Activated gamma-delta T cell treated with anti-CD3 and anti-CD28 coated beads, Interleukin-2, amount 50 U/mL, for 16 hours (primary cell): Measurements from ENCODE around the gene ATP1B2.
A peak's percentile ranks its signal among the peaks of the same experiment; 100 is the strongest.
"Not testable (repeated sequence)": the region's sequence is repeated elsewhere in the genome, so short reads cannot be mapped to it uniquely, and the experiment has no call there.

Experiments
- DNase-seq: peaks from one replicate; pipeline ENCODE4 v3.0.0-alpha.2; 2020; ENCODE audit warnings: low read depth

Gene ATP1B2

DNA sequence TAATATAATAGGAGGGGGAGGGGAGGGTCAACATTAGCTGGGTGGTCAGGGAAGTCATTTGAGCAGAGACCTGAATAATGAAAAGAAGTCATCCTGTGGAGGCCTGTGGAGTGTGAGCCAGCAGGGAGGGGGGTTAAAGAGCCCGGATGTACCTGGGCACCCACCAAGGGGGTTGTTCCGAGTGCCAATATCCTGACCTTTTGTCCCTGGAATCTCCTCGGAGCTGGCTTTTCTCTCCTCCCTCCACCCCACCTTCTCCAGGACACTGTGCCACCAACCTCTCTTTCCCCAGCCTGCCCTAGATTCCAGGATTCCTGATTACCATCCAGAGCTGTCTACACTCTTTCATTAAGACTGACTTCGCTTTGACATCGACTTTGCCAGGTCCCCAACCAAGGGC is 14.6 kb upstream of the ATP1B2 start:
- no peak for DNase-seq

DNA sequence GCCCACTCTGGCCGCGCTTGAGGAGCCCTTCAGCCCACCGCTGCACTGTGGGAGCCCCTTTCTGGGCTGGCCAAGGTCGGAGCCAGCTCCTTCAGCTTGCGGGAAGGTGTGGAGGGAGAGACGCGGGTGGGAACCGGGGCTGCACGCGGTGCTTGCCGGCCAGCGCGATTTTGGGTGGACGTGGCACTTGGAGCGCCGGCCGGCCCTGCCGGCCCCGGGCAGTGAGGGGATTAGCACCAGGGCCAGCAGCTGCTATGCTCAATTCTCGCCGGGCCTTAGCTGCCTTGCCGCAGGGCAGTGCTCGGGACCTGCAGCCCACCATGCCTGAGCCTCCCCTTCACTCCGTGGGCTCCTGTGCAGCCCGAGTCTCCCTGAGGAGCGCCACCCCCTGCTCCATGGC is 9.9 kb upstream of the ATP1B2 start:
- no peak for DNase-seq

DNA sequence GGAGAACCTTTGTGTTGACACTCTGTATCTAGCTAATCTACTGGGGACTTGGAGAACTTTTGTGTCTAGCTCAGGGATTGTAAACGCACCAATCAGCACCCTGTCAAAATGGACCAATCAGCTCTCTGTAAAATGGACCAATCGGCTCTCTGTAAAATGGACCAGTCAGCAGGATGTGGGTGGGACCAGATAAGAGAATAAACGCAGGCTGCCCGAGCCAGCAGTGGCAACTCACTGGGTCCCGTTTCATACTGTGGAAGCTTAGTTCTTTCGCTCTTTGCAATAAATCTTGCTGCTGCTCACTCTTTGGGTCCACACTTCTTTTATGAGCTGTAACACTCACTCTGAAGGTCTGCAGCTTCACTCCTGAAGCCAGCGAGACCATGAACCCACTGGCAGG is 9.1 kb upstream of the ATP1B2 start:
- not testable (repeated sequence) for DNase-seq

DNA sequence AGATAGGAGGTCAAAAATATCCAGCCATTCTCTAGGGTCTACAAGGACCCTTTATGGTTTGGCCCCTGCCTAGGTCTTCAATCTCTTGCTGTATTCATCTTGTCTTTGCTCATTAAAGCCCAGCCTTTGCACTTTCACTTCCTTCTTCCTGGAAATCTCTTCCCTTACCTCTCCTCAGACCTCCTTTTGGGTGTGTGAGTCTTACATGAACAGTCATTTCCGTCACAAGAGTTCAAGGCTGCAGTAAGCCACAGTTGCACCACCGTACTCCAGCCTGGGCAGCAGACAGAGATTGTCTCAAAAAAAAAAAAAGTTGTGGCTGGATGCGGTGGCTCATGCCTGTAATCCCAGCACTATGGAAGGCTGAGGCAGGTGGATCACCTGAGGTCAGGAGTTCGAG is 6.0 kb upstream of the ATP1B2 start:
- no peak for DNase-seq

DNA sequence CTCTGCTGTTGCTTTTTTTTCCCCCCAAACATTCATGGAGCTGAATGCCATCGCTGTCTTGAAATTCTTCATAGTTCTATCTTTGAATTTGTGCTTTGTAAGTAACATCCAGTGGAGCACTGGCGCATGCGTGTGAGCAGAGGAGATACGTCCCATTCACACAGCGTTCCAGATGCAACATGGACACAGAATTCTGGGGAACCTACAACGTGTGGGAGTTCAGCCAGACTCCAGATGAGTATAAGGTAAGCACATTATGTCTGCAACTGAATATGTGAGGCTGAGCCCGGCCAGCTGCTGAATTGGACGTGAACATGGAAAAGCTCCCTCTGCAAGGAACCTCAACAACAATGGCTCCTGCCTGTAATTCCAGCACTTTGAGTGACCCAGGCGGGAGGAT is 4.3 kb upstream of the ATP1B2 start:
- no peak for DNase-seq

DNA sequence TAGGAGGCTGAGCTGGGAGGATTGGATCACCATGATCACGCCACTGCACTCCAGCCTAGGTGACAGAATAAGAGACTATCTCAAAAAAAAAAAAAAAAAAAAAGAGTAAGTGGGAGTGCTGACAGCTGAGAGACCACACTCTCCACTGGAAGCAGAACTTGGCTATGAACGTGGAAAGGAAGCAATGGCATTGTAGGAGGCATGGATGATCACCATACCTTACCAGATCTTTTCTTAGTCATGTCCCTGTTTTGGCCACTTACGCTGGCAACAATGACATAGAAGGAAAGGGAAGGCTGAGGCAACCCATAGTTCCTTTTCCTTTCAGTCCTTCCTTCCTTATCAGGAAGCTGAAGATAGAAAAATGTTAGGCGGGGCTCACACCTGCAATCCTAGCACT is 3.7 kb upstream of the ATP1B2 start:
- DNase-seq, result no peak

DNA sequence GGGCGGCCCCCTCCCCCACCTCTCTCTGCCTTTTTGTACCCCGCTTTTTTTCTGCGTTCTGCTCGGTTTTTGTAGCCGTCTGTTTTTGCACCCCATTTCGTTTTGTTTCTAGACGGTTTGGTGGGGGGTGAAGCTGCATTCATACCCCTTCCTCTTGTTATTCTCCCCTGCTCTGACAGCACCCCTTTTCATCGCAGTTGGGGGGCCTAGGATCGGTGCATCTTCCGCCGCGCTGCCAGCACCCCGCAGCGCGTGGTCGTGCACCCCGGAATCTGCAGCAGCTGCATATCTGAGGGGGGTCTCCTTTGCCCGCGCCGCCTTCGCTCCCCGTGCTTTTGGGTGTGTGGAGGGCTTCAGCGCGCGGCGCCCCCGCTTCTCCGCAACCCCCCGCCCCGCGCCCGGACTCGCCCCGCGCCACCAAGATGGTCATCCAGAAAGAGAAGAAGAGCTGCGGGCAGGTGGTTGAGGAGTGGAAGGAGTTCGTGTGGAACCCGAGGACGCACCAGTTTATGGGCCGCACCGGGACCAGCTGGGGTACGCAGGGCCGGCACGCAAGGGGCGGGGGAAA is 455 bp downstream of the ATP1B2 start:
- DNase-seq, result no peak

DNA sequence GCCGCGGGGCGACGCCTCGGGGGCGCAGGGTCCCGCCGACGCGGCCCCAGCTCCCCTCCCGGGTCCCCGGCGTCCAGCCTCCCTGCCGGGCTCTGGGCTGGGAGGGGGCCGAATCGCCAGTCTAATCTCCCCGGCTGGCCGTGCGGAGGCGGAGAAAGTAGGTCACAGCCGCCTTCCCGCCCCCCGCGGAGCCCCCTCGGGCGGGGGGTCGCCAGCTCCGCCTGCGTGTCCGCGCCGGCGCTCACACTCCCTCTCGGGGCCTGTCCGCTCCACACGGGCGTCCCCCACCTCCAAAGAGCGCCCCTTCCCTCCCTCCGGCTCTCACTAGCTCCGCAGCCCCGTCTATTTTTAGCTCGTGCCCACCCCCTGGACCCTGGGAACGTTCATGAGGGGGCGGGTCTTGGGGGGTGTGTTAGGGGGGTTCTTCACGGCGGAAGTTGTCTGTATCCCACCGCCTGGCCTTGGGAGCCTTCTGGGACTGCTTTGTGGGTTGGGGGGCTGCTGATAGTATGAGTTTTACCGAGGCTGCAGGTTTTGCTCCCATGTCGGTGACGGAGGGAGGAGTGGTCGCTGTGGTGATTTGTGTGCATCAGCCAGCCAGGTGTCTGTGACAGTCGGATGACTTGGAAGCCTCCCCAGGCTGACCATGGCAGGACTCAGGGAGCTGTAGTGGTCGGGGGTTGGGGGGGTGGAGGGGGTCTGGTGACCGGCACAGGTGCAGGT is 1.1 kb downstream of the ATP1B2 start:
- DNase-seq, result no peak

DNA sequence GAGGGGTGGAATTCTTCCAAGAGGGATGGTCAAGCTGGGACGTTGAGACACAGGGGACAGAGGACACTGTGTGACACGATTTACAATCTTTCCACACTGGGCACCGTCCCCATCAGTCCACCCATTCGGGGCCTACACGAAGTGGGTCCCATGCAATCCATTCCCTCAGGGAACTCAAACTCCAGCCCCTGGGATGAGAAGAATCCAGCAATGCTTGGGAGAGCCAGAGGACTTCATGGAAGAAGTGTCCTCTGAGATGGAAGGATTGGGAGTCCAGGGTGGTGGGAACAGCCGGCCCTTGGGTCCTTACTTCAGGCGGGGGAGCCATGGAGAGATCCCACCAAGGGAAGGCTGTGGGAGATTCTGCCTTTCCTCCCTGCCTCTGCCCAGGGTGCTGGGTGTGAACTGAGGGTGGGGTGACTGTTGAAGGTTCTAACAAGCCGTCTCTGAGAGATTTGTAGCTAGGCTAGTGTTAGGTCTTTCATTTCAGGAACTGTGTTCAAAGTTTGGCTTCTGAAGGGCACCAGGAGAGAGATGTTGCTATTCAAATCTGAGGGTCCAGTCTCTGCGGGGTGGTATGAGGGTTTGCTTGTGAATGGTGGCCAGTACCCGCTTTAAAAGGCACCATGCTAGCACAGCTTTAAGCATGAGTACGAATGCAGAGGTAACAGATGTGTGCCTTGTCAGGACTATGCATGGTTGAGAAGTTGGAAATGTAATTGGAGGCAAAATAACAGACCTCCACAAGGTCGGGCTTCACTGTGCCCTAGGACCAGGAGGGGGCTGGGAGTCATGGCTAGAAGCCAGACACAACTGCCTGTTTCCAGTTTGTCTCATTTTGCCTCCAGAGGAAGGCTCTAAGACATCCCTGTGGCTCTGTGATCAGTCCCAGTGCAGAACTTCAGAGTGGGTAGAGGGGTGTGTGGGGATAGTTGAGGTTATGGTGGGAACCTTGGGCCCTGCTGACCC is 1.9 kb downstream of the ATP1B2 start:
- no peak for DNase-seq

DNA sequence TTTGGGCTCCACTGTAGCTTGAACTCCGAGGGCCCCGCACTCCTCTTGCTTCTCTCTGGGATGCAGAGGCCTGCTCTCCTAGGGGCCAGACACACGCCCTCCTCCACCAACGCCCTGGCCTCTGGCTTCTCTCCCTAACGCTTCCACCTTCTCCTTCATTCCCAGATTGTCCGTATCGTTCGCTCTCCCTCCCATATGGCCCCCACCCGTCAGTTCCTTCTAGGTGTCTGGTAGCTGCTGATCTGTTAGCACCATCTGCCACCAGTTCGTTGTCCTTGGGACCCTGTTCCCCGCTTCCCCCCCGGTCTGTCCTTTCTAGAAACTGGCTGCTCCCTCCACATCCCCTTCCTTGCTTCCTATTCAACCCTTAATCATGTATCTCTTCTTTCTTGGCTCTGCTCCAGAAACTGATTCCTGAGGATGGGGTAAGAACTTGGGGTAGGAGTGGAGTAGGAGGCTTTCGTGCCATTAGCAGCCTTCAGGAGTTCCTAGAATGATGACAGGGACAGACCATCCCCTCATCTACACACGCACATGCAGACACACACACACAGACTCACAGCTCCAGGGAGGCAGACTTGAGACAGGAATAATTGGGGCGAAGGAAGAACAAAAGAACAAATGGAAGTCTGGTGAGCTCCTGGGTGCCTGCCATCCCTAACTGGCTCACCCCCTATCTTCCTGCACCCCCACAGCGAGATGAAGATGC is 4.3 kb downstream of the ATP1B2 start:
- no peak for DNase-seq

DNA sequence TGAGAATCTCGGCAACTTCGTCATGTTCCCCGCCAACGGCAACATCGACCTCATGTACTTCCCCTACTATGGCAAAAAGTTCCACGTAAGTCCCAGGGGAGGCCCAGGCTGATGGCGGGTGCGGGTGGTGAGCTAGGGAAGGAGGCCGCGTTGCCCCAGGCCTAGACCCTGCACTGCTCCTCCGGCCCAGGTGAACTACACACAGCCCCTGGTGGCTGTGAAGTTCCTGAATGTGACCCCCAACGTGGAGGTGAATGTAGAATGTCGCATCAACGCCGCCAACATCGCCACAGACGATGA is 4.8 kb downstream of the ATP1B2 start:
- no peak for DNase-seq

DNA sequence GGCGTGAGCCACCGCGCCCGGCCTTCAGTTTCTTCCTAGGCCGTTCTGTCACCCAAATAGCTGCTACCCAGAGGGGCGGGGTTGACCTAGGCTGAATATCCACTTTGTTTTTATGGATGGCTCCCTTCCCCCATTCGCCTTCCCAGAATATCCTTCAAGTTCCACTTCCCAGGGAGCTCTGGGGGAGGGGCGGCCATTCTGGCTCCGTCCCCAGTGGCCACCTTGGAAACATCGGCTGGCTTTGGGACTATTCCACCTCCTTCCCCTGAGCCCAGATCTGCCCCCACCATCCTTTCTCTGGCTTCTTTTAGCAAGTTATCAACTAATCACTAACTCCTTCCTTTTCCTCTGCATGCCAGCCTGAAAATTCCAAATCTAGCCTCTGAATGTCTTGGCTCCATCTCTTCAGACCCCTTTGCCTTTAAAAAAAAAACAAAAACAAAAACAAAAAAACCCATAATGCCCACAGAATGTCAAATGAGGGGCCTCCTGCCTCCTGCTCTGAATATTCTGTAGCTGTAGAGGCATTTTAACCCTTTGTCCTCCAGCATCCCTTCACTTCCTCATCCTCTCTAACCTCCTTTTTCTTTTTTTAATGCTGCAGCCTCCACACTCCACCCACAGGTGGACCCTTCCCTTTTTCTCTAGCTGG is 6.4 kb downstream of the ATP1B2 start:
- DNase-seq, result no peak

DNA sequence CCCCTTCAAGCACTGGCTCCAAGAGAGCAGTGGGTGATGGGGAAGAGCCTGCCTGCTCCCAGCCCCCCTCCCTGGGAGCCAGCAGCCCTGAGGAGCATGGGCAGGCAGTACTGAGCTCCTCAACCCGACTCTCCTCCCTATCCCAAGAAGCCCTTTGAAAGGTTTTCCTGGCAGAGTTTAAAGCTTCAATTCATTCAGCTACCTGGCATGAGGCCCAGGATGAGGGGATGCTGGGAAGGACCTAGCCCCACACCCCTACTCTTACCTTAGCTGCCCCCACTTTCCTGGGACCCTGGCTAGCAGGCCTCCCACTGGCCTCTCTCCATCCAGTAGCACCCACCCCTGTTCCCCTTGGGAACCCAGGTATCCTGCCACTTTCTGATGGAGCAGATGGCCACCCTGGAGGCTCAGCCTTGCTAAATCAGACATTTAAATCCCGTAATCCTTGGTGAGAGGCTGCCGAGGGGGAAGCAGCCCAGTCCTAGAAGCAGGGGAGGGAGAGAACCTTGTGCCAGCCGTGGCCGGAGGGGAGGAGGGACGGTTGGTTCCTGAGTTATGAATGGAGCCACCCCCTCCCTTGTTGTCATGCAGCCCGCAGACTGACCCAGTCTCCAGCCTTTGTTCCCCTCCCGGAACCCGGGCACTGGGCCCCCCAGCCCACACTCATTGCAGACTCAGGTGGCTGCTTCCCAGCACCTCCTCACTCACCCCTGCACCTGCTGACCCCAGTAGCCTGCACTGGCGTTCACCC is 17.1 kb downstream of the ATP1B2 start:
- DNase-seq, result no peak

DNA sequence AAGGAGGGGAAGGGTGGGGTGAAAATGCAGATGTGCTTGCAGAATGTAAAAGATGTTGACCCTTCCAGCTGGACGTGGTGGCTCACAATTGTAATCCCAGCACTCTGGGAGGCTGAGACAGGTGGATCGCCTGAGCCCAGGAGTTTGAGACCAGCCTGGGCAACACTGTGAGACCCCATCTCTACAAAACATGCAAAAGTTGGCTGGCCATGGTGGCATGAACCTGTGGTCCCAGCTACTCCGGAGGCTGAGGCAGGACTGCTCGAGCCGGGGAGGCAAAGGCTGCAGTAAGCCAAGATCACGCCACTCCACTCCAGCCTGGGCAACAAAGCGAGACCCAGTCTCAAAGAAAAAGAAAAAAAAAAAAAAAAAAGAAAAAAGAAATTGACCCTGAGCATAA is 17.8 kb downstream of the ATP1B2 start:
- DNase-seq, result no peak

DNA sequence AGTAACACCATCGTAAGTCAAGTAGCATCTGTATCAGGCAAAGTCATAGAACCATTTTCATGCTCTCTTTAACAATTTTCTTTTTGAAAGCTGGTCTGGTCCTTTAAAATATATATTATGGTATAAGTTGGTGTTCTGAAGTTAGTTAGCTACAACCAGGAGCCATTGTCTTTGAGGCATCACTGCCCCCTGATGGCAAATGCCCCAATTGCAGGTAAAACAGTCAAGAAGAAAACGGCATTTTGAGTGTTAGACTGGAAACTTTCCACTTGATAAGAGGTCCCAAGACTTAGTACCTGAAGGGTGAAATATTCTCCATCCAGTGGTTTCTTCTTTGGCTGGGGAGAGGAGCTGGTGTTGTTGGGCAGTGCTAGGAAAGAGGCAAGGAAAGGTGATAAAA is 22.5 kb downstream of the ATP1B2 start:
- DNase-seq, result no peak

DNA sequence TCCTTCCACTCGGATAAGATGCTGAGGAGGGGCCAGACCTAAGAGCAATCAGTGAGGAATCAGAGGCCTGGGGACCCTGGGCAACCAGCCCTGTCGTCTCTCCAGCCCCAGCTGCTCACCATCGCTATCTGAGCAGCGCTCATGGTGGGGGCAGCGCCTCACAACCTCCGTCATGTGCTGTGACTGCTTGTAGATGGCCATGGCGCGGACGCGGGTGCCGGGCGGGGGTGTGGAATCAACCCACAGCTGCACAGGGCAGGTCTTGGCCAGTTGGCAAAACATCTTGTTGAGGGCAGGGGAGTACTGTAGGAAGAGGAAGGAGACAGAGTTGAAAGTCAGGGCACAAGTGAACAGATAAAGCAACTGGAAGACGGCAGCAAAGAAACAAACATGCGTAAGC is 24.2 kb downstream of the ATP1B2 start:
- no peak for DNase-seq

DNA sequence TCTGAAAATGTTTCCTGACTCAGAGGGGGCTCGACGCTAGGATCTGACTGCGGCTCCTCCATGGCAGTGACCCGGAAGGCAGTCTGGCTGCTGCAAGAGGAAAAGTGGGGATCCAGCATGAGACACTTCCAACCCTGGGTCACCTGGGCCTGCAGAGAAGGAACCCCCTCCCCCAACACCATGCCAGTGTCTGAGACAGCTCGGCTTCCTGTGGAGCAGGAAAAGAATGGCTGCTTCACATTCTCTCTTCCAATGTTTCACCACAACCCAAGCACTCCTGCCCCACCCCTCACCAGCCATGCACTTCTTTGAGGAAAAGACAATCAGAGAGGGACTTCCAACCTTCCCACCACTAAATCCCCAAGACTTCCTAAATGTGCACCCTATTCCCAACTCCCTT is 25.8 kb downstream of the ATP1B2 start:
- no peak for DNase-seq

DNA sequence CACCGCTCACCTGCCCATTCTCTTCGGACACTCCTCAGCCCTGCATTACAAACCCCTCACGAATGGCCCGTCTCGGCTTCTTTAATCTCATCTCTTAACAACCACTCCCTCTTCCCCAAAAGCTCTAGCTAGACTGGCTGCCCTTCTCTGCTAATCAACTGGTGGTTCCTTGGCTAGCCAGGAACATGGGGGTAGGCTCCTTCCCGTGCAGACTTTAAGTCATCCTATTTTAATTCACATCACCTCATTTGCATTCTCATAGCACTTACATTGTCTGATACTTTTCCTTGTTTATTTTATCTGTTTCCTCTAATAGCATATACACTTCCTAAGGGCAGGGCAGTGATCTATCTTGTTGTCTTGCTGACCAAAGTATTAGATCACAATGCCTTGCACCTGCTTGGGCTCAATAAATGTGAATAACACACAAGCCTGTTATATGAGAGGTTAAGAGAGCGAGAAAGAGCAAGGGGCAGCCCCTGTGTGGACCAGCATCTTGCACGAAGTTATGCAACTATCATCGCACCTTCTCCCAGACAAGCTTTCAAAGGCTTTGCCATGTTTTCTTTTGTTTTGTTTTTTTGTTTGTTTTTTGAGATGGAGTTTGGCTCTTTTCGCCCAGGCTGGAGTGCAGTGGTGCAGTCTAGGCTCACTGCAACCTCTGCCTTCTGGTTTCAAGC is 26.8 kb downstream of the ATP1B2 start:
- no peak for DNase-seq

DNA sequence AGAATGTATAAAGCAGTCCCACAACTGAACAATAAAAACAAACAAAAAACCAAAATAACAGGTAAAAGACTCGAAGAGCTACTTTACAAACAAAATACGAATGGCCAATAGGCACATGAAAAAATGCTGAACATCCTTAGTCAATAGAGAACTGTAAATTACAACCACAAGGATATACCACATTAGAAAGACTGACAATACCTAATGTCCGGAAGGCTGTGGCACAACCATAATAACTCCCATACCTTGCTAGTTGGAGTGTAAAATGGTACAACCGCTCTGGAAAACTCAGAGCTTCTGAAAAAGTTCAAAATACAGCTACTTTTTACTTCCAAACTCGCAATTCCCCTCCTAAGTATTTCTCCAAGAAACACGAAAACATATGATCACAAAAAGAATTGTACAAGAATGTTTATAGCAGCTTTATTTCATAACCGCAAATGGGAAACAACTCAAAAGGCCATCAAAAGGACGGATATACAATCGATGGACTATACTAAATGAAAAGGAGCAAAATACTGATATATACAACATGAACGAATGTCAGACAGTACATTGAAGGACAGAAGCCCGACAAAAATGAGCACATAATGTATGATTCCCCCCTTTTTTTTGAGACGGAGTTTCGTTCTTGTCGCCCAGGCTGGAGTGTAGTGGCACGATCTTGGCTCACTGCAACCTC is 34.3 kb downstream of the ATP1B2 start:
- no peak for DNase-seq

DNA sequence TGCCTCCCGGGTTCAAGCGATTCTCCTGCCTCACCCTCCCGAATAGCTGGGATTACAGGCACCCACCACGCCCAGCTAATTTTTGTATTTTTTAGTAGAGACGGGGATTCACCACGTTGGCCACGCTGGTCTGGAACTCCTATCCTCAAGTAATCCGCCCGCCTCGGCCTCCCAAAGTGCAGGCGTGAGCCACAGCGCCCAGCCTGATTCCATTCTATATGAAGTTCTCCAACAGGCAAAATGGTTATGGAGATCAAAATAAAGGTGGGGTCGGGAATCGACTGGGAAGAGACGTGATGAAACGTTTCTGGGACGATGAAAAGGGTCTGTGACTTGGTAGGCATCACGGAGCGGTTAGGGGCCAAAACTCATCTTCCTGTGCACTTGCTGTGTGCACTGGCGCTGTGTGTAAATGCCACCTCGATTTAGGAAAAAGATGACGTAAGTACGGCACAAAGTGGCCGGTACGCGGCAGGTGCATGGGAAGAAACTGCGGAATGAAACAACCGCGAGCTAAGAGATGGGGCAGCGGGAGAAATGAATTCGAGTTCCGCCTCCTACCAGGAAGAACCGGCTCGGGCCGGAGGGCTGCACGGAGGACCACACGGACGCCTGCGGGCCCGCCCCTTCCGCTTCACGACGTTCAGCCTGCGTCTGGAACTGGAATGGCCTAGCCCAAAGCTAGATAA is 35.0 kb downstream of the ATP1B2 start:
- peak; percentile 79 for DNase-seq
